Activated CD8-positive, alpha-beta memory T cell treated with anti-CD3 and anti-CD28 coated beads, Interleukin-2, amount 50 U/mL, for 1 hour (primary cell): ENCODE data around the gene IL11RA.

Source experiments
- DNase-seq: peaks from one replicate; pipeline ENCODE4 v3.0.0-alpha.2; 2020; ENCODE audit errors: extremely low read depth

Gene IL11RA

GRCh38 chr9:34651876-34652601 is at the start of gene IL11RA:
IL11RA (plus strand) TSS chr9:34652185; CDS start chr9:34655218, 3,033 bp downstream.
- DNase-seq = no peak

GRCh38 chr9:34603610-34604231 is 48.3 kb upstream of the IL11RA start:
- DNase-seq = peak; percentile 32

- no peak for DNase-seq
These were observed 45.8 kb upstream of the IL11RA start for GRCh38 chr9:34606190-34606589.

GRCh38 chr9:34606905-34607304 is 45.1 kb upstream of the IL11RA start:
- DNase-seq = no peak

- DNase-seq = no peak
These were observed 44.7 kb upstream of the IL11RA start for GRCh38 chr9:34607331-34607730.

- DNase-seq = no peak
These were observed 41.4 kb upstream of the IL11RA start for GRCh38 chr9:34610434-34611206.

GRCh38 chr9:34611251-34611810 is 40.7 kb upstream of the IL11RA start:
- DNase-seq = no peak

GRCh38 chr9:34611811-34612787 is 39.9 kb upstream of the IL11RA start, which contains the start of gene RPP25L:
RPP25L (minus strand) TSS chr9:34612097; CDS start chr9:34611296, 801 bp downstream.
- no peak for DNase-seq

- peak; percentile 43 for DNase-seq
These were observed 39.1 kb upstream of the IL11RA start for GRCh38 chr9:34612788-34613390.

- DNase-seq = no peak
These were observed 36.9 kb upstream of the IL11RA start for GRCh38 chr9:34615132-34615531.

- peak; percentile 91 for DNase-seq
These were observed 31.7 kb upstream of the IL11RA start, which contains the start of gene DCTN3 for GRCh38 chr9:34620061-34620994. DCTN3 (minus strand) TSS chr9:34620495; CDS start chr9:34620464, 31 bp downstream.

- DNase-seq = no peak
These were observed 28.4 kb upstream of the IL11RA start for GRCh38 chr9:34623374-34624235.

GRCh38 chr9:34624475-34625185 is 27.4 kb upstream of the IL11RA start:
- no peak for DNase-seq

- DNase-seq = no peak
These were observed 26.8 kb upstream of the IL11RA start for GRCh38 chr9:34625186-34625486.

GRCh38 chr9:34627716-34628655 is 24.0 kb upstream of the IL11RA start:
- DNase-seq = no peak

GRCh38 chr9:34628656-34629490 is 23.1 kb upstream of the IL11RA start, which contains the start of gene ARID3C:
ARID3C (minus strand) TSS chr9:34629066; CDS start chr9:34628014, 1,052 bp downstream.
- no peak for DNase-seq
